C1 segment of cervical spinal cord (tissue), 14 donors: ENCODE data around the gene COL13A1.
A peak's percentile ranks its signal among the peaks of the same experiment; 100 is the strongest.

Source experiments
- DNase-seq, 14 donors: peaks; one replicate each; lab custom pipeline; 2025; lab: John Stamatoyannopoulos, UW

COL13A1 gene

DNA sequence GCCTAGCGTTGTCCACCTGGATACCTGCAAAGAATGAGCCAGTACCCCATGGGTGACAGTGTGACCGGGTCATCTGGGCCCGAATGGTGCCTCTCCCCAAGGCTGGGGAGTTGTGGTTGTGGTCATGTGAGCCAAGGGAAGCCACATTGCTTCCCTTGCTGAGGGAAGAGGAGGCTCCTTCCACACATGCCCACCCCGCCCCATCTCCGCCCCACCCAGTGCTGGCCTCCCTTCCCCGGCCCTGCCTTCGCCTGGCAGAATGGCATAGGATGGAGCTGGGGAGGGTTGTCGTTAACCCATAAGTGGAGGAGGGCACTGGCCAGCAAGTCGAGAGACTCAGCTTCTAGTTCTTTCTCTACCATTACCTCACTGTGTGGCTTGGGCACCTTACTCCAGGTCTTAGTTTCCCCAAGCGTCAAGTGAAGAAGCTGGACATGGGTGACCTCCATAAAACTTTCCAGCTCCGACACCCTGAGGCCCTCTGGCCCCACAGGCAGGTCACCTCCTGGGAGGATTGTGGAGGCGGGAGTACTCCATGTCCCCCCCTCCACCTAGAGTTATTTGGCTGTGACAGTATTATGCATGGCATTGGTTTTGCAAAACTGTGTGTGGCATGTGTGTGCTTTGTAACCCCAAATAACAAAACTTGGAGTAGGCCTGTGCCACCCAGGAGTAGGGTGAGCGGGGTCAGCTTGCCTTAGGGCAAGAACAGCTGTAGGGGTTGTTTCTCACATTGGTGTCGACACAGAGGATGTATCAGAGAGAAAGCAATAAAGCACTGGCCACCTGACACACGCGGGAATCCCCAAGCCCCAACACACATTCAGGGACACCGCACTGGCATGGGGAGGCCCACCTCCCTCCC lies 160.4 kb downstream of the COL13A1 start:
- no peak for DNase-seq

DNA sequence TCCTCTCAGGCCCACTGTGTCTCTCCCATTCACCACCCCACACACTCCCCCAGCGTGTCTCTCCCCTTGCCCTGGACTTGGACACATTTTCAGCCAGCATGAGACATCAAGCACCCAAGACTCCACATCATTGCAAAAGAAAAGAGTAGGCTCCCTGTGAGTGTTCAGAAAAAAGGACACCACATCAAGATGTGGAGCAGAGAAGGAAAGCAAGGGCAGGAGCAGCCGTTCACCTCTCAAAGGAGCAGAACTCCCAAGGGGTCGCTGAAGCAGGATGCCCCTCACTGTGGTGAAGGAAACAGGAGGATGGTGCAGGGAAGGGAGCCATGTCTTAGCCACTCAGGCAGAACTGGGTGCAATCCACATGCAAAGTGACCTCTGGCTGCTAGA lies 161.0 kb downstream of the COL13A1 start:
- DNase-seq, result no peak

DNA sequence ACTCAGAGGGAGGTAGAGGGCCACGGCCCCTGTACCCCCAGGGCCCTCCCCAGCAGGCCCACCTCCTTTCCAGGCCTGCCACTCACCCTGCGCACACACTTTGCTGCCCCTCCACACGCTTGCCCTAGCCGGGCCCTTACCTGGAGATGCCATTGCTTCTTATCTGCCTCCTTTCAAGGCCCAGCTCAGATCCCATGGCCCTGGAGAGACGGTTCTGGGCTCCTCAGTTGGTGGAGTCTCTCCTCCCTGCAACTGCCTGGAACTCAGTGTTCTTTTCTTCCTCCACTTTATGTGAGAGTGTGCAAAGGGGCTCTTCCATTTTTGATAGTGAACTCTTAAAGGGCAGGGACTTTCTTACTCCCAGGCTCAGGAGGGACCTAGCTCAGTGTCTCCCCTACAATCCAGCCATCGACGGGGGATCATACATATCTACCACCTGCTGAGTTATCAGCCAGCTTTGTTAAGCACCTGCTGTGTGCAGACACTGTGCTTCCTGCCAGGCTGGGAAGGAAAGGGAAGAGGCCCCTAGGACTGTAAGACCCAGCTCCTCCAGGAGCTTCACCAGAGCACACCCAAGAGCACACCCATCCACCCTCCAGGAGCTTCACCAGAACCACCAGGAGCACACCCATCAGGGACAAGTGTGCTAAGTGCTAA lies 161.6 kb downstream of the COL13A1 start:
- DNase-seq, result no peak

DNA sequence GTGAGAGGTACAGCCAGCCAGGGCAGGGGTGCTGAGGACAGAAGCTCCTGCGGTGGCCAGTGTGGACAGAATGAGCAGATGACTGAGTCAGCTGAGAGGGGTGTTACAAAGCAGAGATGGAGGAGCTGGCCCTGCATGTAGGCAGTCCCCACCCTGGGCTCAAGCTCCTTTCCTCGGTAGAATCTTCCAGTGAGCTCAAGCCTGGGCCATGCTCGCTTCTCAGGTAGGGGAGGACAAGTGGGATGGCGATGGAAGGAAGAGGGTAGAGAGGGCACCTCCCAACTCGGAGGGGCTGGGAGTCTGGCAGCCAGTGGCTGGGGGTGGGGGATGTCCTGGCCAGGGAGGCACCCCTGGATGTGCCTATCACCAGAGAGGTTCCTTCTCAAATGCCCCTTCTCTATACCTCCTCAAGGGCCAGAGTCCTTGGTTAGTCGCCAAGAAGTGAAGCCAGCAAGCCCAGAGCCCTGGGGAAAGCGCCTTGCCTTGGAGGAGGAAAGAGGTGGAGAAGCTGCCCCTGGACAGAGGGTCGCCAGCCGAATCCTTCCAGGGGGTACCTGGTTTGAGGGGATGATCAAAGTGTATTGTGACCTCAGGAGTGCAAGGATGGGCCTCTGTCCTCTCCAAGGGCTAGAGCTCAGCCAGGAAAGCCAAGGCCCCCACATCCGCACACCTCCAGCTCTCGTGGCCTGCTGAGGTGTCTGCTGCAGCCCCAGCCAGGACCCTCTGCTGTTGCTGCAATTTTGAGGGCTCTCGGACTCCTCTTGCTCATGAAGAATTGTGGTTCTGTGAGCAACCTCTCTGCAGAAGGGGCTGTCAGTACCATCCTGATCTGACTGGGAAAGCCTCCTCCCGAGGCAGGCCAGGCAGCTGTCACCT lies 162.4 kb downstream of the COL13A1 start:
- no peak for DNase-seq

DNA sequence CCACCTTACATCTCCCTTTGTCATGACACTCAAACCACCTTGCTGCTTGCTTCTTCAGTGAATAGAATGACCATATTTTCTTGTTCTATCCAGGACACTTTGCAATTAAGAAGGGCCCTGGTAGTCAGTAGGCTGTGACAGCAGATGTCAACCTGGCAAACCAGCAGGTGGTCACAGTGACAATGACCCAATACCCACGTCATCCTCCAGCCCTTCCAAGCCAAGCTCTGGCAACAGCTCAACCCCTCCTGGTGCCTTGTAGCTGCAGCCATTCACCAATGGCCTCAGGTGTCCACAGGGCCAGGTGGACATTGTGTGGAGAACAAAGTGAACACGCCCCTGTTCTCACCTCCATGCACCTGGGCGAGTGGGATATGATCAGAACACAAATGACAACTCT lies 163.4 kb downstream of the COL13A1 start:
- peak in 2 of 14 donors; percentile 13 to 80 for DNase-seq

DNA sequence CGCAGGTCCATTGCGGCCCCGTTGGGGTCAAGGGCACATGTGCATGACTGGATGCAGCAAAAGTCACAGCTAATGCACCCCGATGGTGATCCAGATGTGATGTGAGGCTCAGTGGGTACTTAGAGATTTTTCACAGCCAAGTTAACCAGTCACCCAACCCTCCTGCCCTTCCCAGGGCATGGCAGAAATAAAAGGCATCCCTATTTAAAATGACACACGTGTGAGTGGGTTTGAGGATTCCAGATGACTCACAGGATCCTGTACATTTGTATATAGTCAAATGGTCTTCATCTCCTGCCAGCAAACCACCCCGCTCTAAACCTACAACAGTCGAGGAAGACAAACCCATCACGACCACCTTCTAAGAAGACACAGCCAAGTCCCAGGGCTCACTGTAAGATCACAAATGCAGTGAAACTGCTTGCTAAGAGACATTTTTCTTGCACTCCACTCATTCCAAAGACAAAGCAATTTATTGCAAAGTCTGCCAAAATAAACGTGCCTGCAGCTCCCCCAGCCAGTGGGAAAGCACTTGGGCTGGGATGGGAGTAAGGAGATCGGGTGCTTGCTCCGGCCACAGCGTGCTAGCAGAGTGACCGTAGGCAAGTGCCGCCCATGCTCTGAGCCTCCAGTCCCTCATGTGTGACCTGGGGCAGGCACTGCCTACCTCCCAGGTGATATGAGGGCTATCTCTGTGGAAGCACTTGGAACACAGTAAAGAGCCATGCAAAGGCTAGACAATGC lies 164.4 kb downstream of the COL13A1 start:
- no peak for DNase-seq

DNA sequence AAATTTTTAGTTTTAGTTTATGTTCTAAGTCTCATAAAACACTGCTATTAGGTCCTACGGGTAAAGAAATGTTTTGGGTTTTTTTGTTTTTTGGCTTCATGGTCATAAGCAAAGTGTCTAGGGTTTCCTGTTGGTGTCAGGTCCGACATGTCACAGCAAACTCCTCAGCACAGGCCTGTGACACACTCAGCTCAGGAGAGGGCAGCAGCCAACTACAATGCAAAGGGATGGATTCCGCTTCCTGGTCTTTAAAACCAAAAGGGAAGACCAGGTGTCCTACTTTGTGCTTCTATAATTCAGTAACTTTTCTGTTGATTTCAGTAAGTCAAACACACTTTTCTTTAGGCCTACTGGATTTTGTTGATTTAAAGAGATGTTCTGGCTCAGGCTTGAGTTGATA lies 167.1 kb downstream of the COL13A1 start:
- no peak for DNase-seq

DNA sequence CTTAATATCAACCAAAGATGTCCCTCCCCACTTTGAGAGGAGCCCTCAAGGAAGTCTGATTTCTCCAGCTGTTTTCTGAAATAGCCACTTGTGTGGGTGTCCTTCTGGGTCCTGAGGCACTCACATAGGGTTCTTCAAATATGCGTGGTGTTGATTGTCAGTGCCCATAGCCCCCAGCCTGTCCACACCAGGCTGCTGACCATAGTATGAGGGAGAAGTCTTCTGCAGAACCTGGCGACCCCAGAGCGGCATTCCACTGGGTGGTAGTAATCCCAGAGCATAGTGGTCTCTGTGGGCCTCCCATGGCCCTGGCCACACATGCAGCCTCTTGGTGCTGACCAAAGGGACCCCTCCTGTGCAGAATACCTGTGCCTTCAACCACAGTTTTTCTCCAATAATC lies 168.3 kb downstream of the COL13A1 start:
- DNase-seq, result no peak

DNA sequence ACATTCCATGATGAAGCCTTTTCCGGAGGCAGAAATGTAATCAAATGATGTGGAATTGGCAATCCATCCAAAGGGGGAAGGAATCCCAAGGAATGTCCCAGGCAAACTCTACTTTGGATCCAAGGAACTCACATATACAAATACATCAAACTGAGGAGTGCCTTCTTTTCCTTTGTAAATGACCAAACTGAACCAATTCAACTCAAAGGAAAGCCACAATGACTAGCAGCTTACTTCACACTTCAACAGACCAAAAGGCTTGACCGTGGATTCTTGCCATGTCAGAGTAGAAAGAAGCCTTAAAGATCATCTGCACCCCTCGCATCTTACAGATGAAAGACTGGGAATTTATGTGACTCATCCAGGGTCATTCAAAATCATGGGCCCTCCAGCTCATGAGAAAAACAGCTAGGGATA lies 171.3 kb downstream of the COL13A1 start:
- DNase-seq, result no peak

DNA sequence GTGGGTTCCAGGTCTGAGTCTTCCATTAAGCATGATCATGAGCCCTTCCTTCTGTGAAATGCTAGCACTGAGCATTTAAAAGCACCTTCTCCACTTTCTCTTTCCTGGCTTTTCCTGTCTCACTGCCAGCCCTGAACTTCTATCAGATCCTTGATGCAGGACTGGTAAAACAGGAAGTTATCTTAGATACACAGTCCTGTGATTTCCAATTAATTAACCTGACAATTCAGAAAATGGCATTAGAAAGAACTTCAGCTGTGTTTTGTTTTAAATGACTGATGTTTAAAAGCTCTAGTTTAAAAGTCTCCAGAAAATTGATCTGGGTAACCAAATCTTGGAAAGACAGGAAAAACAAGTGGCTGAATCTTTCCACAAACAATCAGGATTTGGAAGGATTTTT lies 172.0 kb downstream of the COL13A1 start:
- no peak for DNase-seq

DNA sequence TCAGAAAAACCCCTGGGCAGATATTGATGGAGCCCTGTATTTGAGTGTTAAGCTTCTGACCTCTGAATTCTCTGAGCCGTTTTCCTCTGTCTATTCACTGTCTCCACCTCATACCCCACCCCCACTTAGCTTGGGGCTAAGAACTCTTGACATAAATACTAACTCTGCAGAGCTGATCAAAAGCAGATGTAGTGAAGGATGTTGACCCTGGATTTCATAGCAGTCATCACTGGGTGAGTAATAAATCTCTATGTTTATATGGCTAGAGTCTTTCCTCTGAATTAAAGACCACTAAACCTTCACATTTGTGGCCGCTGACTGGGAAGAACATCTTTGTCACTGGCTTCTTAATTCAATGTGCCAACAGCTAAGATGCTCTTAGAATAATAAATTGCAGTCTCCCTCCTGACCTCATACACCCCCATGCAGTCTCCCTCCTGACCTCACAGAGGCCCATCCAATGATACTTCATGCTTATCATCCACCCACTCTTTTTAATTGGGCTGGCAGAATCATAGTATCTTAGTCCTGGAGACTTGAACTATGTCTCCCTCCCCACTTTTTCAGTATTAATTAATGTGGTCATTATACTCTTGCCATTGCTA lies 172.9 kb downstream of the COL13A1 start:
- DNase-seq, result no peak

DNA sequence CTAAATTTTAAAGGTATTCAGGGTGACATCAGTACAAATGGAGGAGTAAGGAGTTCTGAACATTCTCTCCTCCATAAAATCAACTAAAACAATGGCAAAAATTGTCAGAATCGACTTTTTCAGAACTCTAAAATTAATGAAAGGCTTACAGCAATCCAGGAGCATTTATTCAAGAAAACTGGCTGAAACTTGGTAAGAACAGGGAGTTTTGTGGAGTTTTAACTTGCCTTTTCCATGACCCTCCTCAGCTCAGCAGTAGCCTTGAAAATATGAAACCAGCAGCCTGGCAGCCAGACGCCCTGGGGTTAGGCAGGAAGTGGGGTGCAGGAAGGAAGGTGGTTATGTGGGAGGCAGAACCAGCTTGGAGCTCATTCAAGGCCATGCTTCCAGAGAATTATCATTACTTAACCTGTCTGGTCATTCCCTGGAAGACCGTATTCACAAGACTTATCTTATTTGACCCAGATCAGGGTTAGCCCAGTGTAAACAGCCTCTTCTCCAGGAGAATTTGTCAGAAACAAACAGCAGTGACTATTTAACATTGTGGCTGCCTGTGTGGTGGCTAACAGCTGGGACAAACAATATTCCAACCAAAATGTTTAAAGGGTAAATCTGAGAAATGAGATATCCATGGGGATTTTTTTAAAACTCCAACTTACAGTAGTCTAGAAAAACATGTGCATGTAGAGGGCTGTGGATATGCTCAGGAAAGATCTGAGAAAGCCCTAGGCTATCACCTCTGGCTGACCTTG lies 175.3 kb downstream of the COL13A1 start:
- DNase-seq, result no peak

DNA sequence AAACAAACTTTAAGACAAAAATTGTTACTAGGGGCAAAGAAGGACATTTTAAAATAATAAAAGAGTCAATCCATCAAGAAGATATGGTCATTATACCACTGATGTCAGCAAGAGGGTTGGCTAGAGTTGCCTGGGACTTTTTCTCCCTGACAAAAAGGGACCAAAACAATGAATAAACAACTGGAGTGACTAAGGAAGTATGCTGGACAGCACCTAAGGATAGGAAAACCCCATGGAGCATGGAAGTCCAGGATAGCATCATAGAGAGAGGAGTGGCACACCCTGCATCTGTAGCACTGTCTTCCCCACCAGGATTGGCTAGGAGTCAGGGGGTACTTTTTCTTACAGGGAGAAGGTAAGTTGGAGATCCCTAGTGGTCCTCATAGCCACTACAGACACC lies 177.5 kb downstream of the COL13A1 start:
- DNase-seq, result no peak

DNA sequence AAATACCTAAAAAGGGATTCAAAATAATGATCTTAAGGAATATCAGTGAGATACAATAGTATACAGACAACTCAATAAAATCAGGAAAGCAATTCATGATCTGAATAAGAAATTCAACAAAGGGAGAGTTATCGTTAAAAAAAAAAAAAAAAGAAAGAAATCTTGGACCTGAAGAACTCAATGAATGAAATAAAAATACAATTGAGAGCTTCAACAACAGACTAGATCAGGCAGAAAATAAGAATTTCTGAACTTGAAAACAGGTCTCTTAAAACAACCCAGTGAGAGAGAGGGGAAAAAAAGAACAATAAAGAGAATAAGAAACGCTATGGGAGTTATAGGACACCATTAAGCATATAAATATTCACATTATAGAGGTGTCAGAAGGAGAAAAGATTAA lies 179.0 kb downstream of the COL13A1 start:
- no peak for DNase-seq

DNA sequence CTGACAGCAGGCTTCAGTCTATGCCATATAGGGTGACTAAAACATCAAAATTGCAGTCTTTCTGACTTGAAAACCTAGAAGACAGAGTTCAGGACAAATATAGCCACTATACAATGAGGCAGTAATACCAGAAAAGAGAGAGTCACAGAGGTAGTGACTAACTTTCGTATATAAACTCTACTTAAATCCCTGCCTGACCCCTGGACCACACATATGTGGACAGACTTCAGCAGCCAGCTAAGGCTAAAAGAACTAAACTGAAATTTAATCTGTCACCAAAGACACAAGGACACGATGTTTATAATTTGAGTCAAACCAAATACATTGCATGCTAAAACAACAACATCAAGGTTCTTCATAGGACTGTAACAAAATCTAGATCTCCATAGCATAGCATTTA lies 186.4 kb downstream of the COL13A1 start:
- DNase-seq, result no peak

DNA sequence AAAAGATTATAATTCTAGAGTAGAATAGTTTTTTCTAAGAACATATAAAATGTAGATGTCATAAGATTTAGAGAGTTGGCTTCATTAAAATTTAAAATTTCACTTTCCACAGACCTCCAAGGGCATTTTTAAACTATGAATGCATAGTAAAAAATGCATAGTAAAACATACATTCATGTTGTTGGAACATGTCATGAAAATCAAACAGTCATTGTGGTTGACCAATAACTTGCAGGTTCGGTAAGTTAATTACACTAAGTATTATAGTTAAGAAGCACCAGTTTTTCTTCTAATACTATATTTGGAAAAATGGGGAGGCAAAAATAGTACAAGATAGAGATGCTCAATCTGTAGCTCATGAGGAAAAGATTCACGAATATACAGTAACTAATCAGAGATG lies 189.4 kb downstream of the COL13A1 start:
- DNase-seq, result no peak

DNA sequence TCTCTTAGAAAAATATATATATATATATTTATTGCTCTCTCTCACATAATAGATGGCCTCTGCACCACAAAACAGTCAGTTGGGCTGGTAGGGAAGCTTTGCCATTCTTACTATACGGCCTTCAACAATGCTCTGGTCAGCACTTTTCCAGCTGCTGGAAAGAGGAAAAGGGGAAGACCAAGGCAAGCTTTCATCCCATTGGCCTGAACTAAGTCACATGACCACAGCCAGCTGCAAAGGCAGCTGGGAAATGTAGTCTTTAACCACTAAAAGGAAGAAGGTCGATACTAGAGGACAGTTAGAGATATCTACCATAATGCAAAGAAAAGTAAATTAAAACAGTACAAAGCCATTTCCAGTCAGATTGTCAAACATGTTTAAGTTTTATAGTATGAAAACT lies 192.6 kb downstream of the COL13A1 start:
- peak in 7 of 14 donors; percentile 1 to 34 (median 7) for DNase-seq

DNA sequence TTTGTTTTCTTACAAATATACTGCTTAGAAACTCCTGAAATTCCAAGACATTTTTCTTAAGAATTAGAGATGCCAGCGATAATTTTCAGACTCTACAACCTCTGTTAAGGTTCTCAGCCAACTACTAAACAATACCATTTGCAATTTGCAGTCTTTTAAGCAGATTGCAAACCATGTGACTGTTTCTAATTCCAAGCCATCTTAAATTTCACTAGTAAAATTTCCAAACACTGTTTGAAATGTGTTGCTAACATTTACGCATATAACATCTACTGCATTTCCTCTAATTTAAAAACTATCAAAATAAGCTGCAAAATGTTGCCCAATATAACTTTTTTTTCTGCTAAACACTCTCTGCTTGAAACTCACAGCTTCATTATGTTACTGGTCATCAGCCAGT lies 194.9 kb downstream of the COL13A1 start:
- no peak for DNase-seq

DNA sequence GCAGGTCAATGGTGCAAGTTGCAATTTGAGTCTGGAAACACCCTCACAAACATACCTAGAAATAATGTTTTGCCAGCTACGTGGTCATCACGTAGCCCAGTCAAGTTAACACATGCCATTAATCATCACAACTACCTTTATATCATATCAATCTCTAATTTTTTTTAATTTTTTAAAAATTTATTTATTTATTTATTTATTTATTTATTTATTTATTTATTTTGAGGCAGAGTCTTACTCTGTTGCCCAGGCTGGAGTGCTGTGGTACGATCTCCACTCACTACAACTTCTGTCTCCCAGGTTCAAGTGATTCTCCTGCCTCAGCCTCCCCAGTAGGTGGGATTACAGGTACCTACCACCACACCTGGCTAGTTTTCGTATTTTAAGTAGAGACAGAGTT lies 198.6 kb downstream of the COL13A1 start:
- no peak for DNase-seq

DNA sequence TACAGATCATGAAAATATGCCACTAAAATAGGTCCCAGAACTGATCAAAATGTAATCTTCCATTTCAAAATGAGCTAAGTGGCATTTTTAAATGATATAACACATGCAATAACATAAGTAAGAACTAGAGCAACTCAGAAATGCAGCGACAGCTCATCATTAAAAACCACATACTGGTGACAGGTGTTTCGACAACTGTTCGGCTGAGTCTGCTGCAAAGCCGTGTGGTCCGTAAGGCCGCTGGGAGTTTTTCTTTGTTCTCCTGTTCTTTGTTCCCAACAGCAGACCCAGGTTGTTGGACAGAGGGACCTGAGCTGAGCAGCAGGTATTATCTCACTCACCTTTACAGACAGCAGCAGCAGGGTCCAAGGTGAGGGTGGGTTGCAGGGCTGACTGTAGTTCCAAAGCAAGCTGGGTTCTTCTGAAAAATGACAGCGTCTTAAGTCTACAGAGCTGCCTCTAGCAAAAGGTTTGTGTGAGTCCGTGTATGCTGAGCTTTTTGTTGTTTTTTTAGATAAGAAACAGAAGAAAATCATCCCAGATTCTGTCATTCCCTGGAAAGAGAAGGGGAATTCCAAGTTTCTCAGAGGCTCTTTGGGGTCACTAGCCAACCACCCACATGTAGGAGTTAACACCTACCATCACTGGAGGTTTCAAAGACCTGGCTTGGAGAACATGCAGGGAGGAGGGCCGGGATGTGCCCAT lies 205.6 kb downstream of the COL13A1 start:
- no peak for DNase-seq
